CD4-positive, alpha-beta T cell (primary cell): ENCODE data around the gene APBA2. TPM values are rescaled to one million over a fixed set of nuclear protein-coding genes. Genes with fewer than 3 reads are reported as not detected.

ENCODE experiments used
- ATAC-seq: fragments of 200-7000 bp; cut with Tn5 transposase; one replicate; pipeline ENCODE4 v1.10.0; 2022; ENCODE audit warnings: mild to moderate bottlenecking; ENCODE audit not compliant: poor library complexity
- CTCF ChIA-PET: fragments of 350-600 bp; sonication (Branson Sonifier 250); formaldehyde crosslinking; loops from one replicate; lab custom pipeline; 2021; ENCODE audit warnings: antibody characterized with exemption, inconsistent platforms; lab: Charles Lee
- POLR2A ChIA-PET: fragments of 350-600 bp; sonication (Branson Sonifier 250); formaldehyde crosslinking; loops from one replicate; lab custom pipeline; 2021; ENCODE audit warnings: antibody characterized with exemption, inconsistent platforms; lab: Charles Lee
- DNase-seq, 14 experiments: peaks; one replicate each; pipeline ENCODE4 v3.0.0-alpha.2; 2013 to 2020; ENCODE audit warnings: mixed read lengths in 2 of 14
- H3K27ac ChIP-seq, 2 donors: one replicate each; pipeline versions ENCODE4 v1.5.1 to v1.7.0; 2013; ENCODE audit warnings: low read length in 2 of 2, low read depth in 1 of 2, mild to moderate bottlenecking in 1 of 2
- H3K27me3 ChIP-seq, 2 experiments: 1 replicate in 1 of 2; 2 replicates in 1 of 2; pipeline versions ENCODE4 v1.6.1 to v1.7.0; 2013; ENCODE audit warnings: low read length in 2 of 2, control low read depth in 1 of 2, mild to moderate bottlenecking in 1 of 2, moderate library complexity in 1 of 2; ENCODE audit not compliant: insufficient read depth in 2 of 2, control insufficient read depth in 1 of 2
- H3K36me3 ChIP-seq: one replicate; pipeline ENCODE4 v1.6.1; 2013; ENCODE audit warnings: low read length, control low read depth; ENCODE audit not compliant: insufficient read depth
- H3K4me1 ChIP-seq: one replicate; pipeline ENCODE4 v1.6.1; 2013; ENCODE audit warnings: low read length, control low read depth; ENCODE audit not compliant: insufficient read depth
- H3K4me3 ChIP-seq: one replicate; pipeline ENCODE4 v1.5.1; 2013; ENCODE audit warnings: mild to moderate bottlenecking, low read length, moderate library complexity
- H3K9me3 ChIP-seq, 2 experiments: 1 replicate in 1 of 2; 2 replicates in 1 of 2; pipeline versions ENCODE4 v1.6.1 to v1.7.0; 2013; ENCODE audit warnings: low read length in 2 of 2, mild to moderate bottlenecking in 2 of 2, control low read depth in 1 of 2, moderate library complexity in 1 of 2; ENCODE audit not compliant: control insufficient read depth in 1 of 2, insufficient read depth in 1 of 2
- H3K27ac Mint-ChIP-seq: one replicate; pipeline ENCODE4 v1.8.0; 2020; ENCODE audit warnings: mixed read lengths
- H3K27me3 Mint-ChIP-seq: one replicate; pipeline ENCODE4 v1.8.0; 2021; ENCODE audit warnings: mixed read lengths
- H3K36me3 Mint-ChIP-seq: one replicate; pipeline ENCODE4 v1.8.0; 2021; ENCODE audit warnings: low read depth, mixed read lengths
- H3K4me1 Mint-ChIP-seq: one replicate; pipeline ENCODE4 v1.8.0; 2021; ENCODE audit warnings: low read depth, mixed read lengths
- H3K4me3 Mint-ChIP-seq: one replicate; pipeline ENCODE4 v1.8.0; 2020; ENCODE audit warnings: mild to moderate bottlenecking, mixed read lengths
- H3K9me3 Mint-ChIP-seq: one replicate; pipeline ENCODE4 v1.8.0; 2020; ENCODE audit warnings: mixed read lengths
- CTCF ChIP-seq: fragments of 200-600 bp; IDR thresholded peaks from one replicate; pipeline ENCODE4 v1.8.0; 2022; ENCODE audit warnings: antibody characterized with exemption, mild to moderate bottlenecking
- intact Hi-C, 2 experiments: fragments of 100-400 bp; cut with DNase I in 1 of 2; cut with micrococcal nuclease in 1 of 2; formaldehyde crosslinking; loops; one replicate each; pipeline versions ENCODE4 v1.15.1 to v1.9.0; 2023 to 2025; cut with DNase I, micrococcal nuclease
- total RNA-seq, 174 experiments: library from RNA in 2 of 174; stranded (reverse) in 2 of 174; gene quantifications; one replicate each; pipeline ENCODE4 v1.2.3 and lab custom pipeline; 2021 to 2026

Gene APBA2
- total RNA-seq, 2 experiments from 2014 or later, result 123 to 126 TPM

GRCh38 chr15:29097168-29097567 is 211.4 kb downstream of the APBA2 start:
- ATAC-seq (no peak), DNase-seq (no peak)
- H3K27me3 ChIP-seq, result no peaks in the 10 kb centered on the region
- Mint-ChIP-seq H3K36me3 (peaks cover 90% of the 10 kb centered on the region), H3K4me3 (no peak overlapping the region), H3K27me3 (no peaks in the 10 kb centered on the region), H3K27ac (no peak overlapping the region), H3K4me1 (peaks cover 3% of the 10 kb centered on the region), H3K9me3 (no peaks in the 10 kb centered on the region)
- intact Hi-C loops, result loop anchor here in 1 of 2 experiments (10.0 kb wide), 1 partner anchor 312 kb away; no protein-coding TSS in a partner anchor
- H3K36me3 ChIP-seq, result peaks cover 48% of the 10 kb centered on the region
- ChIA-PET POLR2A (no interaction called here), CTCF (no interaction called here)
- no peak for TF ChIP-seq CTCF
- H3K4me3 ChIP-seq, result no peak overlapping the region
- no peak overlapping the region for H3K27ac ChIP-seq
- no peaks in the 10 kb centered on the region for H3K9me3 ChIP-seq
- no peaks in the 10 kb centered on the region for H3K4me1 ChIP-seq

GRCh38 chr15:29097971-29098370 is 212.2 kb downstream of the APBA2 start:
- H3K27ac Mint-ChIP-seq, result no peak overlapping the region
- Histone ChIP-seq H3K4me3 (no peak overlapping the region), H3K4me1 (no peaks in the 10 kb centered on the region), H3K27ac (no peak overlapping the region), H3K36me3 (peaks cover 46% of the 10 kb centered on the region), H3K27me3 (no peaks in the 10 kb centered on the region), H3K9me3 (no peaks in the 10 kb centered on the region)
- CTCF ChIA-PET, result no interaction called here
- H3K36me3 Mint-ChIP-seq, result peaks cover 90% of the 10 kb centered on the region
- no peaks in the 10 kb centered on the region for H3K27me3 Mint-ChIP-seq
- DNase-seq (no peak), ATAC-seq (no peak)
- no peaks in the 10 kb centered on the region for H3K9me3 Mint-ChIP-seq
- no peak overlapping the region for H3K4me3 Mint-ChIP-seq
- intact Hi-C loops, result loop anchor here in 1 of 2 experiments (10.0 kb wide), 1 partner anchor 313 kb away; no protein-coding TSS in a partner anchor
- POLR2A ChIA-PET, result no interaction called here
- peaks cover 11% of the 10 kb centered on the region for H3K4me1 Mint-ChIP-seq
- TF ChIP-seq CTCF, result no peak

- CTCF ChIA-PET, result interaction anchor here (1.6 kb wide), 1 partner anchor 8 kb away, joined by 5 read pairs; no protein-coding TSS in a partner anchor
- Histone ChIP-seq H3K9me3 (no peaks in the 10 kb centered on the region), H3K27ac (no peak overlapping the region), H3K27me3 (no peaks in the 10 kb centered on the region), H3K4me1 (peaks cover 3% of the 10 kb centered on the region), H3K4me3 (no peak overlapping the region), H3K36me3 (peaks cover 39% of the 10 kb centered on the region)
- Mint-ChIP-seq H3K27ac (no peak overlapping the region), H3K27me3 (no peaks in the 10 kb centered on the region), H3K4me1 (peaks cover 11% of the 10 kb centered on the region), H3K36me3 (peaks cover 84% of the 10 kb centered on the region), H3K9me3 (no peaks in the 10 kb centered on the region), H3K4me3 (no peak overlapping the region)
- ATAC-seq, result no peak
- POLR2A ChIA-PET, result no interaction called here
- no peak for TF ChIP-seq CTCF
- DNase-seq, result no peak
- intact Hi-C loops, result loop anchor here in 1 of 2 experiments (10.0 kb wide), 1 partner anchor 314 kb away; no protein-coding TSS in a partner anchor
These were observed 212.9 kb downstream of the APBA2 start for GRCh38 chr15:29098652-29099051.
